Measurements from ENCODE around the gene SNX2.

Gene SNX2

GRCh38 chr5:122772446-122772845 is 2.4 kb upstream of the SNX2 start:
- DNase-seq (ENCODE audit: low read depth in 3 of 3): no peak

GRCh38 chr5:122773619-122774018 is 1.3 kb upstream of the SNX2 start:
- DNase-seq (ENCODE audit: low read depth in 3 of 3): no peak

GRCh38 chr5:122774519-122774860 is 390 bp upstream of the SNX2 start:
- no peak for DNase-seq (ENCODE audit: low read depth in 3 of 3)

- no peak for DNase-seq (ENCODE audit: low read depth in 3 of 3)
Observed at GRCh38 chr5:122775550-122776542, 966 bp downstream of the SNX2 start.

- DNase-seq (ENCODE audit: low read depth in 3 of 3): no peak
Observed at GRCh38 chr5:122778157-122778556, 3.3 kb downstream of the SNX2 start.

GRCh38 chr5:122779451-122779850 is 4.6 kb downstream of the SNX2 start:
- DNase-seq (ENCODE audit: low read depth in 3 of 3): no peak

- no peak for DNase-seq (ENCODE audit: low read depth in 3 of 3)
Observed at GRCh38 chr5:122780296-122780695, 5.4 kb downstream of the SNX2 start.

GRCh38 chr5:122781465-122781864 is 6.6 kb downstream of the SNX2 start:
- no peak for DNase-seq (ENCODE audit: low read depth in 3 of 3)

- no peak for DNase-seq (ENCODE audit: low read depth in 3 of 3)
Observed at GRCh38 chr5:122785294-122785693, 10.4 kb downstream of the SNX2 start.

GRCh38 chr5:122788371-122788770 is 13.5 kb downstream of the SNX2 start:
- DNase-seq (ENCODE audit: low read depth in 3 of 3): no peak

GRCh38 chr5:122788996-122789395 is 14.1 kb downstream of the SNX2 start:
- DNase-seq (ENCODE audit: low read depth in 3 of 3): no peak

- DNase-seq (ENCODE audit: low read depth in 3 of 3): no peak
Observed at GRCh38 chr5:122789461-122790171, 14.7 kb downstream of the SNX2 start.

- no peak for DNase-seq (ENCODE audit: low read depth in 3 of 3)
Observed at GRCh38 chr5:122790354-122791103, 15.6 kb downstream of the SNX2 start.

- DNase-seq (ENCODE audit: low read depth in 3 of 3): no peak
Observed at GRCh38 chr5:122805481-122805880, 30.6 kb downstream of the SNX2 start.

- DNase-seq (ENCODE audit: low read depth in 3 of 3): no peak
Observed at GRCh38 chr5:122810405-122810804, 35.5 kb downstream of the SNX2 start.

GRCh38 chr5:122815218-122815767 is 40.4 kb downstream of the SNX2 start:
- no peak for DNase-seq (ENCODE audit: low read depth in 3 of 3)

GRCh38 chr5:122816756-122817155 is 41.9 kb downstream of the SNX2 start:
- DNase-seq (ENCODE audit: low read depth in 3 of 3): no peak

- DNase-seq (ENCODE audit: low read depth in 3 of 3): no peak
Observed at GRCh38 chr5:122831984-122832383, 57.1 kb downstream of the SNX2 start.

- no peak for DNase-seq (ENCODE audit: low read depth in 3 of 3)
Observed at GRCh38 chr5:122835681-122836080, 60.8 kb downstream of the SNX2 start.

GRCh38 chr5:122836947-122837346 is 62.1 kb downstream of the SNX2 start:
- DNase-seq (ENCODE audit: low read depth in 3 of 3): no peak

- no peak for DNase-seq (ENCODE audit: low read depth in 3 of 3)
Observed at GRCh38 chr5:122839731-122840130, 64.9 kb downstream of the SNX2 start.

- DNase-seq (ENCODE audit: low read depth in 3 of 3): no peak
Observed at GRCh38 chr5:122842016-122842580, 67.2 kb downstream of the SNX2 start.

All from stimulated activated CD4-positive, alpha-beta T cell treated with anti-CD3 and anti-CD28 coated beads, TNF-alpha, amount 100 ng/mL, for 24 hours (primary cell).